Heart left ventricle (tissue), 13 donors: Measurements from ENCODE around the gene TMEM52.

Experiments
- CTCF ChIP-seq, 12 donors: fragments of 200-600 bp; sonication (generic) in 4 of 12; IDR thresholded peaks; one replicate each; pipeline versions ENCODE4 v1.5.0 to v1.8.0; 2018 to 2022; ENCODE audit warnings: antibody characterized with exemption in 12 of 12, mild to moderate bottlenecking in 5 of 12
- POLR2A ChIP-seq, 2 donors: fragments of 450-650 bp; IDR thresholded peaks; one replicate each; pipeline ENCODE4 v1.6.1; 2017; ENCODE audit warnings: antibody characterized with exemption in 2 of 2, mild to moderate bottlenecking in 2 of 2, moderate library complexity in 2 of 2
- donor health status: ischemic (EF 13 %, LVEDD 7.1; RV severe dilation, severe dysfunction).
- donor health status: DM: no; HTN: yes; CAD: no.
- donor health status: DM: no; HTN: no; CAD: no.
- donor health status: ischemic (EF 25% LVEDD 6.9; RV normal size, moderate dysfunction).
- donor health status: ischemic (EF 25% LVEDD 5.7; RV mildly dilated, moderate dysfunction).
- donor health status: ischemic (EF 35%, LVEDD 5.7; RV mildly dilated, moderate dysfunction).
- donor health status: nonischemic (EF 11% LVEDD 7.7; RV severe dilation, severe dysfunction).
- donor health status: DM: yes; HTN: yes; CAD: no.
- donor health status: PGD.
- donor health status: ischemic (EF 29% LVEDD 5.4; RV normal size, mild dysfunction).
- donor health status: nonischemic (EF 23%, LVEDD 6.1; RV moderate dilation, normal function).

- TF ChIP-seq POLR2A (IDR thresholded peaks at IDR 0.05) (no peak), CTCF (IDR thresholded peaks at IDR 0.05) (no peak)
These were observed 9.4 kb upstream of the TMEM52 start for GRCh38 chr1:1928231-1929101.
